B cell (primary cell): Measurements from ENCODE around the gene ERBB2.

Source experiments
- EZH2 ChIP-seq: IDR thresholded peaks from 2 replicates; pipeline ENCODE4 v1.6.1; 2012; ENCODE audit warnings: borderline replicate concordance, low read depth, mild to moderate bottlenecking, moderate library complexity, low read length; ENCODE audit not compliant: insufficient read depth, poor library complexity, severe bottlenecking
- TF ChIP-seq, protein P1 (sequence below): fragments of 200-600 bp; IDR thresholded peaks from one replicate; pipeline ENCODE4 v1.8.0; 2022; ENCODE audit warnings: antibody characterized with exemption, mild to moderate bottlenecking

DNA sequence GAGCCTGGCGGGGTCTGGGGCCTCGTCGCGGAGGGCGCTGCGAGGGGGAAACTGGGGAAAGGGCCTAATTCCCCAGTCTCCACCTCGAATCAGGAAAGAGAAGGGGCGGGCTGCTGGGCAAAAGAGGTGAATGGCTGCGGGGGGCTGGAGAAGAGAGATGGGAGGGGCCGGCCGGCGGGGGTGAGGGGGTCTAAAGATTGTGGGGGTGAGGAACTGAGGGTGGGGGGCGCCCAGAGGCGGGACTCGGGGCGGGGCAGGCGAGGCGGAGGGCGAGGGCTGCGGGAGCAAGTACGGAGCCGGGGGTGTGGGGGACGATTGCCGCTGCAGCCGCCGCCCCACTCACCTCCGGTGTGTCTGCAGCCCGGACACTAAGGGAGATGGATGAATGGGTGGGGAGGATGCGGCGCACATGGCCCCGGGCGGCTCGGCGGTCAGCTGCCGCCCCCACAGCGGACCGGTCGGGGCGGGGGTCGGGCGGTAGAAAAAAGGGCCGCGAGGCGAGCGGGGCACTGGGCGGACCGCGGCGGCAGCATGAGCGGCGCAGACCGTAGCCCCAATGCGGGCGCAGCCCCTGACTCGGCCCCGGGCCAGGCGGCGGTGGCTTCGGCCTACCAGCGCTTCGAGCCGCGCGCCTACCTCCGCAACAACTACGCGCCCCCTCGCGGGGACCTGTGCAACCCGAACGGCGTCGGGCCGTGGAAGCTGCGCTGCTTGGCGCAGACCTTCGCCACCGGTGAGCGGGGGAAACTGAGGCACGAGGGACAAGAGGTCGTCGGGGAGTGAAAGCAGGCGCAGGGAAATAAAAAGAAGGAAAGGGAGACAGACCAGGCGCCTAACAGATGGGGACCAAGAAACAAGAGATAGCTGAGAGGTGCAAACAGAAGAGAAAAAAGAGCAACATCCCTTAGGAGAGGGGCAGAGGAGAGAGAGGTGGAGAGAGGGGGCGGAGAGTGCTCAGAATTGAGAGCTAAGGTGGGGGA lies 31.6 kb upstream of the ERBB2 start, which contains the start of gene PNMT:
- TF ChIP-seq, protein P1, sequence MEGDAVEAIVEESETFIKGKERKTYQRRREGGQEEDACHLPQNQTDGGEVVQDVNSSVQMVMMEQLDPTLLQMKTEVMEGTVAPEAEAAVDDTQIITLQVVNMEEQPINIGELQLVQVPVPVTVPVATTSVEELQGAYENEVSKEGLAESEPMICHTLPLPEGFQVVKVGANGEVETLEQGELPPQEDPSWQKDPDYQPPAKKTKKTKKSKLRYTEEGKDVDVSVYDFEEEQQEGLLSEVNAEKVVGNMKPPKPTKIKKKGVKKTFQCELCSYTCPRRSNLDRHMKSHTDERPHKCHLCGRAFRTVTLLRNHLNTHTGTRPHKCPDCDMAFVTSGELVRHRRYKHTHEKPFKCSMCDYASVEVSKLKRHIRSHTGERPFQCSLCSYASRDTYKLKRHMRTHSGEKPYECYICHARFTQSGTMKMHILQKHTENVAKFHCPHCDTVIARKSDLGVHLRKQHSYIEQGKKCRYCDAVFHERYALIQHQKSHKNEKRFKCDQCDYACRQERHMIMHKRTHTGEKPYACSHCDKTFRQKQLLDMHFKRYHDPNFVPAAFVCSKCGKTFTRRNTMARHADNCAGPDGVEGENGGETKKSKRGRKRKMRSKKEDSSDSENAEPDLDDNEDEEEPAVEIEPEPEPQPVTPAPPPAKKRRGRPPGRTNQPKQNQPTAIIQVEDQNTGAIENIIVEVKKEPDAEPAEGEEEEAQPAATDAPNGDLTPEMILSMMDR: peak; percentile 79
- TF ChIP-seq EZH2: no peak
